ENCODE results near the gene CHAD. TPM values are rescaled to one million over a fixed set of nuclear protein-coding genes. Genes with fewer than 3 reads are reported as not detected.
A peak's percentile ranks its signal among the peaks of the same experiment; 100 is the strongest.
"Not testable (repeated sequence)": the region's sequence is repeated elsewhere in the genome, so short reads cannot be mapped to it uniquely, and the experiment has no call there.

CHAD gene
- total RNA-seq, 1 experiment from 2014 or later, result not detected

GRCh38 chr17:50495217-50495823 lies 26.6 kb upstream of the CHAD start:
- no peak for DNase-seq (ENCODE audit: low read depth)

GRCh38 chr17:50493744-50494143 lies 25.1 kb upstream of the CHAD start:
- DNase-seq (ENCODE audit: low read depth), result no peak

GRCh38 chr17:50492214-50492613 lies 23.5 kb upstream of the CHAD start:
- no peak for DNase-seq (ENCODE audit: low read depth)

GRCh38 chr17:50491505-50491904 lies 22.8 kb upstream of the CHAD start:
- no peak for DNase-seq (ENCODE audit: low read depth)

GRCh38 chr17:50488880-50489279 lies 20.2 kb upstream of the CHAD start:
- DNase-seq (ENCODE audit: low read depth), result no peak

- DNase-seq (ENCODE audit: low read depth), result peak; percentile 90
These were observed 18.8 kb upstream of the CHAD start for GRCh38 chr17:50487213-50488096.

- no peak for DNase-seq (ENCODE audit: low read depth)
These were observed 15.9 kb upstream of the CHAD start for GRCh38 chr17:50484386-50485155.

GRCh38 chr17:50483266-50483665 lies 14.6 kb upstream of the CHAD start:
- DNase-seq (ENCODE audit: low read depth), result no peak

GRCh38 chr17:50482516-50482915 lies 13.8 kb upstream of the CHAD start:
- DNase-seq (ENCODE audit: low read depth), result peak; percentile 96

GRCh38 chr17:50482110-50482509 lies 13.4 kb upstream of the CHAD start:
- no peak for DNase-seq (ENCODE audit: low read depth)

GRCh38 chr17:50481648-50482047 lies 13.0 kb upstream of the CHAD start:
- DNase-seq (ENCODE audit: low read depth), result no peak

GRCh38 chr17:50480854-50481490 lies 12.3 kb upstream of the CHAD start:
- DNase-seq (ENCODE audit: low read depth), result no peak

- no peak for DNase-seq (ENCODE audit: low read depth)
These were observed 11.6 kb upstream of the CHAD start for GRCh38 chr17:50480142-50480764.

- DNase-seq (ENCODE audit: low read depth), result peak; percentile 66
These were observed 11.0 kb upstream of the CHAD start for GRCh38 chr17:50479522-50480141.

- peak; percentile 86 for DNase-seq (ENCODE audit: low read depth)
These were observed 10.0 kb upstream of the CHAD start, which contains the start of gene RSAD1 for GRCh38 chr17:50478391-50479381. TSS of gene RSAD1 (plus strand) at chr17:50478860. CDS start at chr17:50478885, 25 bp downstream.

GRCh38 chr17:50477976-50478375 lies 9.3 kb upstream of the CHAD start:
- DNase-seq (ENCODE audit: low read depth), result no peak

- no peak for DNase-seq (ENCODE audit: low read depth)
These were observed 8.1 kb upstream of the CHAD start for GRCh38 chr17:50476545-50477315.

GRCh38 chr17:50475775-50476544 lies 7.3 kb upstream of the CHAD start:
- not testable (repeated sequence) for DNase-seq (ENCODE audit: low read depth)
